ENCODE data around the gene CSNK1A1.
A peak's percentile ranks its signal among the peaks of the same experiment; 100 is the strongest.

DNA sequence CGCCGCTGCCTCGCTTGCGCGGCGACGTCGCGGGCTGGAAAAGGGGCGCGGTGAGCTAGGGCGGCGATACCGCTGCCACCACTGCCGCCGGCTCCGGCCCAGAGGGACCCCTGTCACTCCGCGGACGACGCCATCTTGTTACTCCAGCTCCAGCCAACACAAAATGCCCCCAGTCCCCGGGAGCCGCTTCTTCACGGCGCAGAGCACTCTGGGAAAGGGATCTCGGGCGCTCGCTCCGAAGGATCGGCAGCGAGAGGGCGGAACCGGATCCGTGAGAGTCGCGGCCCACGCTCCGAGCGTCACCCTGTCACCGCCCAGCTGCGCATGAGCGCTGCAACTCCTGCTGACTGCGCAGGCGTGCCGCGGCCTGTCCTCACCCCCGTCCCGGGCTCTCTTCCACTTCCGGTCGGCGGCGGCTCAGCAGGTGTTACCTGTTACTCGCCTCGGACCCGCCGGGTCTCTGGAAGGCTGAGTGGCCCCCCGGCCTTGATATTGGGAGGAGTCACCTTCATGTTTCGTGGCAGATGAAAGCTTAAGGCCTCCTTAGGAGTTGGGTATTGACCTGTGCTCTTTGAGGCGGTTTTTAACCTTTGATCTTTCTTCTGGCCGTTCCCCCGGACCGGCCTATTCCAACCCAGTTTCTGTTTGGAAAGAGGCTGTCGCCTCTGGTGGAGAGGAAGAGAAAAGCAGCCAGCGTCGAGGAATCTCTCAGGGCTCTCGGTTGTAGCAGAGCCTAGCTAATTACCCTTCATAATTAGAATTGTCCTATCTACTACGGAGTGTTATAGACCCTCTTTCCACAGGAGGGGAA is at the start of gene CSNK1A1:
- TF ChIP-seq, protein P1, sequence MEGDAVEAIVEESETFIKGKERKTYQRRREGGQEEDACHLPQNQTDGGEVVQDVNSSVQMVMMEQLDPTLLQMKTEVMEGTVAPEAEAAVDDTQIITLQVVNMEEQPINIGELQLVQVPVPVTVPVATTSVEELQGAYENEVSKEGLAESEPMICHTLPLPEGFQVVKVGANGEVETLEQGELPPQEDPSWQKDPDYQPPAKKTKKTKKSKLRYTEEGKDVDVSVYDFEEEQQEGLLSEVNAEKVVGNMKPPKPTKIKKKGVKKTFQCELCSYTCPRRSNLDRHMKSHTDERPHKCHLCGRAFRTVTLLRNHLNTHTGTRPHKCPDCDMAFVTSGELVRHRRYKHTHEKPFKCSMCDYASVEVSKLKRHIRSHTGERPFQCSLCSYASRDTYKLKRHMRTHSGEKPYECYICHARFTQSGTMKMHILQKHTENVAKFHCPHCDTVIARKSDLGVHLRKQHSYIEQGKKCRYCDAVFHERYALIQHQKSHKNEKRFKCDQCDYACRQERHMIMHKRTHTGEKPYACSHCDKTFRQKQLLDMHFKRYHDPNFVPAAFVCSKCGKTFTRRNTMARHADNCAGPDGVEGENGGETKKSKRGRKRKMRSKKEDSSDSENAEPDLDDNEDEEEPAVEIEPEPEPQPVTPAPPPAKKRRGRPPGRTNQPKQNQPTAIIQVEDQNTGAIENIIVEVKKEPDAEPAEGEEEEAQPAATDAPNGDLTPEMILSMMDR (IDR thresholded peaks at IDR 0.05; ENCODE audit: low read depth, low read length, missing input control) = peak; percentile 78
- peak; percentile 5 for TF ChIP-seq HNF4G (IDR thresholded peaks at IDR 0.05)
- TF ChIP-seq EGR1 (IDR thresholded peaks at IDR 0.05; ENCODE audit: low read depth in 2 of 2) = peak; percentile 76 to 89
- TF ChIP-seq, protein P2, sequence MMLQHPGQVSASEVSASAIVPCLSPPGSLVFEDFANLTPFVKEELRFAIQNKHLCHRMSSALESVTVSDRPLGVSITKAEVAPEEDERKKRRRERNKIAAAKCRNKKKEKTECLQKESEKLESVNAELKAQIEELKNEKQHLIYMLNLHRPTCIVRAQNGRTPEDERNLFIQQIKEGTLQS (IDR thresholded peaks at IDR 0.05) = no peak
- peak; percentile 94 for TF ChIP-seq REST (IDR thresholded peaks at IDR 0.05)
- peak; percentile 99 for TF ChIP-seq YY1 (IDR thresholded peaks at IDR 0.05)
- peak; percentile 78 to 80 for TF ChIP-seq RAD21 (IDR thresholded peaks at IDR 0.05)
- TF ChIP-seq, protein P3, sequence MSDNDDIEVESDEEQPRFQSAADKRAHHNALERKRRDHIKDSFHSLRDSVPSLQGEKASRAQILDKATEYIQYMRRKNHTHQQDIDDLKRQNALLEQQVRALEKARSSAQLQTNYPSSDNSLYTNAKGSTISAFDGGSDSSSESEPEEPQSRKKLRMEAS (IDR thresholded peaks at IDR 0.05) = no peak

All from liver (tissue), 3 donors.